ENCODE results near the gene LMO3. TPM values are rescaled to one million over a fixed set of nuclear protein-coding genes. Genes with fewer than 3 reads are reported as not detected.

Gene LMO3
- total RNA-seq, 3 donors from 2014 or later: 3.6 to 131 (median 9.4) TPM

DNA sequence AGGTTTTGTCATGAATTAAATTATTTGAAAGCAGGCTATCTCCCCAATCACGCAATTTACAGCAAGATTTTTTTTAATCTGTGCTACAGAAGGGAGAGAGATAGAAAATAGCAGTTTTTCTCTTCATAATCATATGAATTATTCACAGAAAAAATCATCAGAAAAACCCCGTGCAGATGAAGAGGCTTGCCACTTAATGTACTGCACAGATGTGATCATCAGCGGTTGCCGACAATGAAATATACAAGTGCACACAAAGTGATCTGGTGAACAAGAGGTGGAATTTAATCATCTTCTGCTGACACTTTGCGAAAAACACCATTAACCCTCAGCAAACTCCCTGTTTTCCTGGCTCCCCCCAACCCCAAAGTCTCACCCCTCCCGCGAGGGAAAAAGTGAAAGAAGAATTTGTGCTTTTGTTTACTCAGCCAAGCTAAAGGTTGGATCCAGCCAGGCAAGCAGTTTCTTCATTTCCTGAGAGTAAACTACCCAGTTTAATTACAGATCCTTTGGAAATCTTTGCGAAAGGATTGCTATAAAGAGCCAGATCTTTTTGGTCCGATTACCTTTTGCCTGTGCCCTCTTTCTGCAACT is 3.1 kb upstream of the LMO3 start:
- H3K4me3 ChIP-seq: no peak overlapping the region
- no peaks in the 10 kb centered on the region for H3K9me3 ChIP-seq
- ATAC-seq: no peak
- TF ChIP-seq, protein P1, sequence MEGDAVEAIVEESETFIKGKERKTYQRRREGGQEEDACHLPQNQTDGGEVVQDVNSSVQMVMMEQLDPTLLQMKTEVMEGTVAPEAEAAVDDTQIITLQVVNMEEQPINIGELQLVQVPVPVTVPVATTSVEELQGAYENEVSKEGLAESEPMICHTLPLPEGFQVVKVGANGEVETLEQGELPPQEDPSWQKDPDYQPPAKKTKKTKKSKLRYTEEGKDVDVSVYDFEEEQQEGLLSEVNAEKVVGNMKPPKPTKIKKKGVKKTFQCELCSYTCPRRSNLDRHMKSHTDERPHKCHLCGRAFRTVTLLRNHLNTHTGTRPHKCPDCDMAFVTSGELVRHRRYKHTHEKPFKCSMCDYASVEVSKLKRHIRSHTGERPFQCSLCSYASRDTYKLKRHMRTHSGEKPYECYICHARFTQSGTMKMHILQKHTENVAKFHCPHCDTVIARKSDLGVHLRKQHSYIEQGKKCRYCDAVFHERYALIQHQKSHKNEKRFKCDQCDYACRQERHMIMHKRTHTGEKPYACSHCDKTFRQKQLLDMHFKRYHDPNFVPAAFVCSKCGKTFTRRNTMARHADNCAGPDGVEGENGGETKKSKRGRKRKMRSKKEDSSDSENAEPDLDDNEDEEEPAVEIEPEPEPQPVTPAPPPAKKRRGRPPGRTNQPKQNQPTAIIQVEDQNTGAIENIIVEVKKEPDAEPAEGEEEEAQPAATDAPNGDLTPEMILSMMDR (IDR thresholded peaks at IDR 0.05): no peak
- H3K4me1 ChIP-seq (ENCODE audit: low read depth): peaks cover 2% of the 10 kb centered on the region
- no peaks in the 10 kb centered on the region for H3K36me3 ChIP-seq (ENCODE audit: low read depth)
- intact Hi-C loops (cut with DNase I, micrococcal nuclease): no loop called here
- DNase-seq: no peak

DNA sequence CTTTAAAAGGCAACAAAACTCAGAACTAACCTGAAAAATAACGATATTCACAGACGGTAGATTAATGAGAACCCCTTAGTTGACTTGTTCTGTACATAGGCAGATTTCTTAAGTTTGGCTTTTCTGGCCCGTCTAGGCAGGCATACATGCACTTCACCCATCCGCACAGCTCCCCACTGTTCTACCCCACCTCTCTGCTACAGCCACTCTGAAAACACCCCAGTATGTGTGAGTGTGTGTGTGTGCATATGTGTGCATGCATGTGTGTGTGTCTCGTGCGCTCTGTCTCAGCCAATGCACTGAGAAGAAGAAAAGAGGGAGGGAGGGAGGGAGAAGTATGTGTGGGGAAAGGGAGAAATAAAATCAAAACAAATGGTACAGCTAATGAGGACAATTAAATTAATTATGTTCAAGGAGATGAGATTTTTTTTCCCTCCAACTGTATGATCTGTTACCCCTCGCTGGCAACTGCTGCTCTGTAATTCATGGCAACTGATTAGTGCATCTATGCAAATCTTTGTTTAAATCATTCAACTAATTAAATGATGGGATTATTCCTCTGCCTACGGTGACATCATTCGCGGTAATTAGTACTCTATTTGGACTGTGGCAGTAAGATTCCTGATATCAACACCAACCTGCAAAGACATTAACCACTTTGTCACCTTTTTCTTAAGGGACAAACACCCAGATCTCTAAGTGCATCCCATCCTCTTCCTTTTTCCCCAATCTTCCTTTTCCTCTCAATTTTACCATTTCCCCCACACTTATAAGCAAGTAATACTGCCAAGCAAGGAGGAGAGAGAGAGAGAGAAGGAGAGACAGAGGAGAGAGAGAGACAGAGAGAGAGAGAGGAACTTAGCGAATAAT is 2.2 kb upstream of the LMO3 start:
- H3K36me3 ChIP-seq (ENCODE audit: low read depth): no peaks in the 10 kb centered on the region
- intact Hi-C loops (cut with DNase I, micrococcal nuclease): no loop called here
- no peaks in the 10 kb centered on the region for H3K9me3 ChIP-seq
- DNase-seq (no peak), ATAC-seq (no peak)
- TF ChIP-seq, protein P1 (IDR thresholded peaks at IDR 0.05): no peak
- no peak overlapping the region for H3K4me3 ChIP-seq
- peaks cover 2% of the 10 kb centered on the region for H3K4me1 ChIP-seq (ENCODE audit: low read depth)

DNA sequence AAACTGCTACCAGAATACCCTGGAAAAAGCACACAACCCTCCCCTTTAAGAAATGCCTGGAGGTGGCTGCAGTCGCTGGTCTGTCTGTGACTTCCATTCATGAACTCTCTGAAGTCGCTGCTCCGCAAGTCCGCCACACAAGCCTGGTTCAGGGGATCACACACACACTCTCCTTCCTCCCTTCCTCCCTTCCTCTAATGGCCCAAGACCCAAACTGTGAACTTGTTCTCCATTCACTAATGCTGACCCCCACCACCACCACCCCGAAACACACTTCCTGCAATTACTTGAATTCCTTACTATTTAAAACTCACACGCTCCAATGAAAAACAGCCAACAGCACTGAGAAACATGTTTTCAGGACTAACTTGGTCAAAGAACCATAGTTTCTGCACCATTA is 1.0 kb upstream of the LMO3 start:
- Histone ChIP-seq H3K36me3 (ENCODE audit: low read depth) (no peaks in the 10 kb centered on the region), H3K9me3 (no peaks in the 10 kb centered on the region), H3K4me1 (ENCODE audit: low read depth) (peaks cover 2% of the 10 kb centered on the region), H3K4me3 (no peak overlapping the region)
- no peak for ATAC-seq
- DNase-seq: no peak
- TF ChIP-seq, protein P1 (IDR thresholded peaks at IDR 0.05): no peak
- intact Hi-C loops (cut with DNase I, micrococcal nuclease): no loop called here

DNA sequence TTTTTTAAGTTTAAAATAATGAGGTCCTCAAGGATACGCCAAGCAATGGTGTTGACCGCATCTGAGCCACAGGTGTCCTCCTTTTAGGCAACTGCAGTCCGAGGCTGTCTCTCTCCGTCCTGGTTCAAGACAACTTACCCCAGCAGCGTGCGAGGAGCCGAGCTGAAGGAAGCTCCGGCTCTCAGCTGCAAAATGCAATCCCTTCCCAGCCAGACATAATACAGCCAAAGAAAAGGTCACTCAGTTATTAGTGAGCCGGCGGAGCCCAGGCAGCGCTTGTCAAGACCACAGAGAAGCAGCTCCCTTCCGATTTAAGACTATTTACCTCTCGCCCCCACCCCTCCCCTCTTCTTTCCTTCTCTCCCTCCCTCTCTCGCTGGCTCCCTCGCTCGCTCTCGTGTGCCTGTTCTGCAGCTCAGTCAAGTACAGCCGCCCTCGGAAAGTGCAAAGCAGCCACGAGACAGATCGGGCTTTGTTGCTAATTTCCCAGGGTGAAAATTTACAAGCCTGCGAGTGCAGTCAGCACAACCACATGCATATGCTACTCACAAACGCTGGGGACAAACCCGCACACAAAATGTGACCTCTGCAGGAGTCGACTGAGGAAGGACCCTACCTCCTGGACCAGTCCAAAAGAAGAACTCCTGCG is 363 bp upstream of the LMO3 start:
- DNase-seq: peak; percentile 14 to 40 (median 27)
- H3K4me1 ChIP-seq (ENCODE audit: low read depth): peaks cover 2% of the 10 kb centered on the region
- ATAC-seq: peak; percentile 46
- no peaks in the 10 kb centered on the region for H3K36me3 ChIP-seq (ENCODE audit: low read depth)
- no peaks in the 10 kb centered on the region for H3K9me3 ChIP-seq
- H3K4me3 ChIP-seq: no peak overlapping the region
- intact Hi-C loops (cut with DNase I, micrococcal nuclease): no loop called here
- TF ChIP-seq, protein P1 (IDR thresholded peaks at IDR 0.05): no peak

DNA sequence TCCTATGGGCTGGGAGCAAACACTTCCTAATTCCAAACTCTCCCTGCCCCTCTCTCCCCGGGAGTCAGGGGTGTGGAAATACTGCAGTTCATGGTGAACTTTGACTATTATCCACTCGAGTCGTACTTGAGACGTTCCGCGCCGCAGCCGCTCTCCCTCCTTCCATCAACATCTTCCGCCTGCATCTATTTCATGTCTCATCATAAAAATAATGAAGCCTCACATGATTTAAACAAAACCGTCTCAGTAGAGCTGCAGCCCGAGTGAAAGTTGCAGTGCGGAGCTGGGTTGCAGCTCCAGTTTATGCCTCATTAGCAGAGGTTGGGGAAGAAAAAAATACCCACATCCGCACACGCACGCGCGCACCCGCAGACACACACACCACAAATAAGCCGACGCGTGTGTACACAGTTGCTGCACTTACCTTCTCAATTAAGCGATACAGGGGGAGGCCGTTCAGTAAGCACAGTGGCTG is 283 bp downstream of the LMO3 start:
- Histone ChIP-seq H3K4me1 (ENCODE audit: low read depth) (peaks cover 2% of the 10 kb centered on the region), H3K36me3 (ENCODE audit: low read depth) (no peaks in the 10 kb centered on the region), H3K9me3 (no peaks in the 10 kb centered on the region), H3K4me3 (no peak overlapping the region)
- TF ChIP-seq, protein P1 (IDR thresholded peaks at IDR 0.05): no peak
- ATAC-seq (peak; percentile 25), DNase-seq (peak in 1 of 3 donors; percentile 13)
- intact Hi-C loops (cut with DNase I, micrococcal nuclease): no loop called here

All from mucosa of descending colon (tissue), 3 donors.